NCI-H446 treated with DMSO at 0.1 percent for 48 hours (cell line): ENCODE results near the gene FCHO1.

Experiments
- DNase-seq: peaks from one replicate; lab custom pipeline; 2025; lab: John Stamatoyannopoulos, UW

Gene FCHO1

GRCh38 chr19:17751103-17751911, at the start of gene FCHO1:
Gene FCHO1 (plus strand): TSS chr19:17751477. CDS start chr19:17755165, 3,688 bp downstream.
- no peak for DNase-seq

GRCh38 chr19:17703824-17704463, 47.3 kb upstream of the FCHO1 start:
- DNase-seq: no peak

DNA sequence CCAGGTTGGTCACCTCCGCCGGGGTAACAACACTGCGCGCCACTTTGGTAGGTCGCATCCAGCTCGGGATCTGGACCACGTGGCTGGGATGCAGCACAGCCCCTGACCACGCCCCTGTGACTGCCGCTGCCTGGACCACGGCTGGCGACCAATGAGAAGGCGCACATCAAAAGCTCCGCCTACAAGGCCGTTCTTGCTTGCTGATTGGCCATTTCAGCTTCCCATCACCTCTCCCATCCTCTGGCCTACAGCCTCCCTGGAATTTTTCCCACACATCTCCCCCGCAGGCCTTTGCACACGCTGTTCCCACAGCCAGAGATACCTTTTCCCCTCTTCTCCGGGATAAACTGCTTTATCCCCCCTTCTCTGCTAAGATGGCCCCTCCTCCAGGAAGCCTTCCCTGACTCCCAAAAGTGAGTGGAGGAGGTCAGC, 44.5 kb upstream of the FCHO1 start:
- DNase-seq: no peak

- no peak for DNase-seq
Measured at GRCh38 chr19:17711851-17712250, 39.4 kb upstream of the FCHO1 start.

DNA sequence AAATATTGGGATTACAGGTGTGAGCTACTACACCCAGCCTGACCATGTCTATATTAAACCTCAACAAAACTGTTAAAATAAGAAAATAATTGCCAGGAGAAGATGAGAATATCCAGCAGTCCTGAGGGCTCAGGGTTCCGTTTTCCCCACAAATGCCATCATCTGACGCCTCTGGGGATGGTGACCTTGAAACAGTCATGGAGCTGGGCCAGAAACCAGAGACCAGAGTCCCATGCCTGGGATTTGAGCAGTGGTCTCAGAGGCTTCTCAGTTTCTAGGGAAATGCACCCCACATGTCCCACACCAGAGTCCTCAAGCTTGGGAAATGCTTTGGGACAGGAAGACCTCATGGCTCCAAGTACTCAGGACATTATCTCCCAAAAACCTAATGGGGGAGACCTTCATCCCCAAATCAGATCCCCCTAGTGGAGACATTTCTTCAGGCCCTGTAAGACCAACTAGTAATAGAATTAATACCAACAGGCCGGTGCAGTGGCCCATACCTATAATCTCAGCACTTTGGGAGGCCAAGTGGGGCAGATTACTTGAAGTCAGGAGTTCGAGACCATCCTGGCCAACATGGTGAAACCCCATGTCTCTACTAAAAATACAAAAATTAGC, 34.9 kb upstream of the FCHO1 start:
- no peak for DNase-seq

DNA sequence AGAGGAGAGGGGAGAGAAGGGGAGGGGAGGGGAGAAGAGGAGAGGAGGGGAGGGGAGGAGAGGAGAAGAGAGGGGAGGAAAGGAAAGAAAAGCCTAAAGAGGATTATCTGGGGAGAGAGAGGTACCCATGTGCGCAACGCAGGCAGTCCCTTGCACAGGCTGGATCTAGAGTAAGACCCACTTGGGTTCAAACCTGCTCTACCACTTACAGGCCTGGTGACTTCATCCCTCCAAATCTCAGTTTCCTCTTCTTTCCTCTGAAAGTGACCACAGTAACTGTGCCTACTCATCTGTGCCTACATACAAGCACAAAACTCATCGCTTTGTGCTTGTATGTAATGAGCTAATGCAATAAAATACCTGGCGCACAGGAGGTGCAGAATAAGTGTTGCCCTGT, 32.7 kb upstream of the FCHO1 start:
- DNase-seq: no peak

DNA sequence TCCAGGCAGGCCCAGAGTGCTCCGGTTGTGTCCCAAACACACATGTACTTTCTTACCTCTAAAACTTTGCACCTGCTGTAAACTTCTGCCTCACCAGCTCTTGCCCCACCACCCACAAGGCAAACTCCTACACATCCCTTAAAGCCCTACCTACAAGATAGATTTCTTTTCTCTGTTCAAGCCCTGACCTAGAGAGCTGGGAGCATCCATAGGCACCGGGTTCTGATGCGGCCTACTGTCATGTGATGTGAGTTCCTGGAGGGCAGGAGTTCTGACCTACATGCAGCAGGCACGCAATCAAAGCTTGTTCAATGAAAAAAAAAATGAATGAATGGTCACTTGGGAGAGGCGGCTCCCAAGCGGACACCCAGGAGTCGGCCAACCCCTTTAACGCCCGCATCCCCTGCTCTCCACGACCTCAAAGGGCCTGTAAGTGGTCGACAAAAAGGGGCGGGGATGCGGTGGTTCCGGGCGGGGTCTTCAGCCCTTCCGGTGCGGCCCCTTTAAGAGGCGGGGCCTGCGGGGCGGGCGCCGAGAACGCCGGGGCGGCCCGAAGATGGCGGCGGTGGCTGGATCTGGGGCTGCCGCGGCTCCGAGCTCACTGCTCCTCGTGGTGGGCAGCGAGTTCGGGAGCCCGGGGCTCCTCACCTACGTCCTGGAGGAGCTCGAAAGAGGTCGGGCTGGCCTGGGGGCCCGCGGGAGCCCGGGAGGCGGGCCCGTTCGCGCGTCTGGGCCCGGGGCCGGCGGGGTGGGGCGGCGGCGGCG, 32.1 kb upstream of the FCHO1 start, which contains the start of gene MAP1S:
Gene MAP1S (plus strand): TSS at position 534 of the 765 bp plus-strand sequence. CDS start 23 bp downstream, at position 557.
- no peak for DNase-seq

DNA sequence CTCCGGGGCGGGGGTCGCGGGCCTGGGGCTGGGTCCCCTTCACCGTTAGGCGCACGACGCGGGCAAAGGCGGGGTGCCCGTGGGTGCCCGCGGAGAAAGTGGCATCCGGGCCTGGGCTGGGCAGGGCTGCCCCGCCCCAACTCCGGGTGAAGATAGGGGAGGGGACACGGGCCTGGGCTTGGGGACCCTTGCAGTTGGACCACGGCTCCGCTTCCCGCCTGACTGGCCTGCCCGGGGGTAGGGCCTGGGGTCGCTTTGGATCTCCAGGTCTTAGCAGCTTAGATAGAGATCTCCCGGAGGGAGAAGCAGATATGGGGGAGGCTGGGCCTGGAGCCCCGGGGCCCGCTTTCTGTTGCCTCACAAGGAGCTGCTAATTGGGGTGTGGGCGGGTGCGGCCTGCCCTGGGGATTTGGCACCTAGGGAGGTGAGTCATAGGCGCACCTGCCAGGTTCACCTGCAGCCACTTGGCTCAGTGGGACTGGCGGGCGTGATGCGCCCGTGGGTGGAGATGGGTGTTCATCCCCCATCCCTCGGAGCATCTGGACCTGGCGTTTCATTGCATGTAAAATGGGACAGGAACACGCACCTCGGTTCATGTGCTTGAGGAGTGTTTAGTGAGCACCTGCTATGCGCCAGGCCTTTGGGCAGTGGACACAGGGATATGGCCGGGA, 31.4 kb upstream of the FCHO1 start:
- DNase-seq: no peak

DNA sequence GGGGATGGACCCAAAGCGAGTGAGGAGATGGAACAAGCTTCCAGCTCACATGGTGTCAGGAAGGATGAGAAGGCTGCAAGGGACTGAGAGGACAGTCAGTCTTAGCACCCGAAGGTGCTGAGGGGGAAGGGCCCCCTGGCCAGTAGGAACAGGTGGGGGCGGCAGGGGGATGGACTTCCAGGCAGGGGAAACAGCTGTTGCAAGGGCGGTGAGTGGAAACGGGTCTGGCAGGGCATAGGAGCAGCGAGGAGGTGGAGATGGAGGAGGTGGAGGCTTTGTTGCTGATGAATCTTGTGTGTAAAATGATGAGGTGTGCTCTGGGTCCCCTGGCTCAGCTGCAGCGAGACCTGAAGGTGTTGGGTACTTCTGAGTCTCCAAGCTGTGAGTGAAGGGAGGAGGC, 30.8 kb upstream of the FCHO1 start:
- DNase-seq: no peak

- DNase-seq: no peak
Measured at GRCh38 chr19:17721111-17721628, 30.1 kb upstream of the FCHO1 start.

GRCh38 chr19:17721821-17722220, 29.5 kb upstream of the FCHO1 start:
- DNase-seq: no peak

DNA sequence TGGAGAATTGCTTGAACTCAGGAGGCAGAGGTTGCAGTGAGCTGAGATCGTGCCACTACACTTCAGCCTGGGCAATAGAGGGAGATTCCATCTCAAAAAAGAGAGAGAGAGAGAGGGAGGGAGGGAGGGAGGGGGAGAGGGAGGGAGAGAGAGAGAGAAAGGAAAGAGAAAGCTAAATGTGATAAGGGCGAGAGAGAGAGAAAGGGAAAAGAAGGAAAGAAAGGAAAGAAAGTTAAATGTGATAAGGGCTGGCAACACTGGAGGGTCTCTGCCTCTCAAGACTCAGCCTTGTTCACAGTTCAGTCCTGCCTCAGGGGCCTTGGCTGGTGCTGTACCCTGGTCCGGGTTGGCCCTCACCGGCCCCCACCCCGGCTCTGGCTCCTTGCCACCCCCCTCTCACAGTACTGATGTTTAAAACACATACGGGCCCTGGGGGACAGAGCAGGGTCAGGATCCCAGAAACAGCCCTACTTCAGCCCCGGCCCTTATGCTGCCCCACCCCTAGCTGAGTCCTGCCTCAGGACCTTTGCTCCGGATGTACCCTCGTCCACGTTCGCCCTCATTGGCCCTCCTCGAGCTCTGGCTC, 28.5 kb upstream of the FCHO1 start:
- no peak for DNase-seq

- no peak for DNase-seq
Measured at GRCh38 chr19:17724655-17725054, 26.6 kb upstream of the FCHO1 start.

DNA sequence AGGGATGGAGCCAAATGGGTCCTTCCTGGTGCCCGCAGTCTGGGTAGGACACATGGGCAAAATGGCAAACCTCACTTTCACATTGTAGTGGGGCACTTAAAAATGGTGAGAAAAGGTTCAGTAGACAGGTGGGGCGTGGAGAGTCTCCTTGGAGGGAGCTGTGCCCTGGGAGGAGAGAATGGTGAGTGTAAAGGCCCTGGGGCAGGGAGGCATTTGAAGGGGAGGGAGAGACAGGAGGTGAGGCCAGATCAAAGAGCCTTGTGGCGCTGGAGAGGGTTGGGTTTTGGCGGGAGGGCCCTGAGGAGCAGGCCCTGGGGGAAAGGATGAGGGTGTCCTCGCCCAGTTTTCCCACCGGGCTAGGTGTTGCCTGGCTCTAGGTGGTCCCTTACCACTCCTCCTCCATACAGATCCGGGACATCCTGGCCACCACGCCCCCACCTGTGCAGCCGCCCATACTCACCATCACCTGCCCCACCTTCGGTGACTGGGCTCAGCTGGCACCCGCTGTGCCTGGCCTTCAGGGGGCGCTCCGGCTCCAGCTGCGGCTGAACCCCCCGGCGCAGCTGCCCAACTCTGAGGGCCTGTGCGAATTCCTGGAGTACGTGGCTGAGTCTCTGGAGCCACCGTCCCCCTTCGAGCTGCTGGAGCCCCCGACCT, 25.7 kb upstream of the FCHO1 start:
- DNase-seq: no peak

GRCh38 chr19:17726136-17726741, 25.0 kb upstream of the FCHO1 start:
- DNase-seq: no peak

DNA sequence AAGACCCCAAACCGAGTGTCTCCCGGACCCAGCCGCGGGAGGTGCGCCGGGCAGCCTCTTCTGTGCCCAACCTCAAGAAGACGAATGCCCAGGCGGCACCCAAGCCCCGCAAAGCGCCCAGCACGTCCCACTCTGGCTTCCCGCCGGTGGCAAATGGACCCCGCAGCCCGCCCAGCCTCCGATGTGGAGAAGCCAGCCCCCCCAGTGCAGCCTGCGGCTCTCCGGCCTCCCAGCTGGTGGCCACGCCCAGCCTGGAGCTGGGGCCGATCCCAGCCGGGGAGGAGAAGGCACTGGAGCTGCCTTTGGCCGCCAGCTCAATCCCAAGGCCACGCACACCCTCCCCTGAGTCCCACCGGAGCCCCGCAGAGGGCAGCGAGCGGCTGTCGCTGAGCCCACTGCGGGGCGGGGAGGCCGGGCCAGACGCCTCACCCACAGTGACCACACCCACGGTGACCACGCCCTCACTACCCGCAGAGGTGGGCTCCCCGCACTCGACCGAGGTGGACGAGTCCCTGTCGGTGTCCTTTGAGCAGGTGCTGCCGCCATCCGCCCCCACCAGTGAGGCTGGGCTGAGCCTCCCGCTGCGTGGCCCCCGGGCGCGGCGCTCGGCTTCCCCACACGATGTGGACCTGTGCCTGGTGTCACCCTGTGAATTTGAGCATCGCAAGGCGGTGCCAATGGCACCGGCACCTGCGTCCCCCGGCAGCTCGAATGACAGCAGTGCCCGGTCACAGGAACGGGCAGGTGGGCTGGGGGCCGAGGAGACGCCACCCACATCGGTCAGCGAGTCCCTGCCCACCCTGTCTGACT, 24.1 kb upstream of the FCHO1 start:
- DNase-seq: no peak

- DNase-seq: no peak
Measured at GRCh38 chr19:17727843-17728242, 23.4 kb upstream of the FCHO1 start.

GRCh38 chr19:17733127-17733526, 18.1 kb upstream of the FCHO1 start:
- DNase-seq: no peak

GRCh38 chr19:17734146-17734545, 17.1 kb upstream of the FCHO1 start:
- DNase-seq: no peak
